Left lung (tissue), 10 donors: ENCODE data around the gene KLHL21. TPM values are rescaled to one million over a fixed set of nuclear protein-coding genes. Genes with fewer than 3 reads are reported as not detected.

Source experiments
- ATAC-seq: fragments of 200-7000 bp; cut with Tn5 transposase; one replicate; pipeline ENCODE4 v1.9.1; 2020; ENCODE audit warnings: moderate library complexity
- DNase-seq, 4 donors: peaks; one replicate each; pipeline ENCODE4 v3.0.0-alpha.2; 2013 to 2020
- H3K27ac ChIP-seq, 2 donors: fragments of 200-600 bp; sonication (generic) in 1 of 2; one replicate each; pipeline versions ENCODE4 v1.5.0 to v1.8.0; 2020 to 2021
- H3K27me3 ChIP-seq, 2 donors: fragments of 200-600 bp; sonication (generic) in 1 of 2; one replicate each; pipeline versions ENCODE4 v1.5.0 to v1.8.0; 2020 to 2021
- H3K36me3 ChIP-seq, 2 donors: fragments of 200-600 bp; sonication (generic) in 1 of 2; one replicate each; pipeline versions ENCODE4 v1.5.0 to v1.8.0; 2020 to 2021
- H3K4me1 ChIP-seq, 2 donors: fragments of 200-600 bp; one replicate each; pipeline ENCODE4 v1.8.0; 2021
- H3K4me3 ChIP-seq, 2 donors: fragments of 200-600 bp; sonication (generic) in 1 of 2; one replicate each; pipeline versions ENCODE4 v1.5.0 to v1.8.0; 2020 to 2021; ENCODE audit warnings: mild to moderate bottlenecking in 1 of 2
- H3K9me3 ChIP-seq, 2 donors: fragments of 200-600 bp; sonication (generic) in 1 of 2; one replicate each; pipeline versions ENCODE4 v1.5.0 to v1.8.0; 2020 to 2021
- CTCF ChIP-seq, 2 donors: fragments of 200-600 bp; sonication (generic) in 1 of 2; IDR thresholded peaks; one replicate each; pipeline versions ENCODE4 v1.5.0 to v1.8.0; 2021; ENCODE audit warnings: antibody characterized with exemption in 2 of 2
- intact Hi-C, 2 donors: fragments of 100-400 bp; cut with DNase I; formaldehyde crosslinking; loops; one replicate each; pipeline versions ENCODE4 v1.11.2 to v1.14.2; 2022
- polyA plus RNA-seq, 6 donors: library from polyadenylated mRNA; unstranded; fragments of 120-200 nt; gene quantifications; one replicate each; pipeline ENCODE4 v1.2.1, GENCODE V29; 2013; ENCODE audit not compliant: insufficient read length in 6 of 6
- total RNA-seq, 2 donors: library from RNA; stranded (reverse); fragmentation: NEBNext Ultra II Directional; extraction: Animal tissue kit (Norgen Biotek cat#: 25700); gene quantifications; one replicate each; pipeline ENCODE4 v1.2.1, GENCODE V29; 2021
- donor health status: DM: no; HTN: yes; CAD: no.
- donor health status: DM: no; HTN: no; CAD: no.

The KLHL21 gene
- total and polyA plus RNA-seq, 8 donors, result 11.0 to 29.2 (median 13.7) TPM

- ATAC-seq, result no peak
- Histone ChIP-seq H3K4me1 (no peaks in the 10 kb centered on the region), H3K27me3 (no peaks in the 10 kb centered on the region), H3K4me3 (no peak overlapping the region), H3K27ac (no peak overlapping the region), H3K9me3 (no peaks in the 10 kb centered on the region), H3K36me3 (peaks cover 0 to 100% of the 10 kb centered on the region in 2 donors)
- DNase-seq, result no peak
- intact Hi-C loops, result no loop called here
- no peak for TF ChIP-seq CTCF (IDR thresholded peaks at IDR 0.05)
Observed at GRCh38 chr1:6546326-6546725, 56.3 kb downstream of the KLHL21 start.

- Histone ChIP-seq H3K9me3 (no peaks in the 10 kb centered on the region), H3K36me3 (peaks cover 0 to 100% of the 10 kb centered on the region in 2 donors), H3K27me3 (no peaks in the 10 kb centered on the region), H3K4me1 (no peaks in the 10 kb centered on the region), H3K4me3 (no peak overlapping the region), H3K27ac (peak overlapping the region in 1 of 2 donors; percentile 31)
- ATAC-seq (no peak), DNase-seq (no peak)
- intact Hi-C loops, result no loop called here
- TF ChIP-seq CTCF (IDR thresholded peaks at IDR 0.05), result no peak
Observed at GRCh38 chr1:6545276-6546112, 57.2 kb downstream of the KLHL21 start.

GRCh38 chr1:6544831-6545230, 57.8 kb downstream of the KLHL21 start:
- H3K9me3 ChIP-seq, result no peaks in the 10 kb centered on the region
- no peak overlapping the region for H3K4me3 ChIP-seq
- TF ChIP-seq CTCF (IDR thresholded peaks at IDR 0.05), result no peak
- ATAC-seq (no peak), DNase-seq (no peak)
- no peaks in the 10 kb centered on the region for H3K4me1 ChIP-seq
- intact Hi-C loops, result no loop called here
- peak overlapping the region in 1 of 2 donors; percentile 31 for H3K27ac ChIP-seq
- H3K27me3 ChIP-seq, result no peaks in the 10 kb centered on the region
- peaks cover 0 to 96% of the 10 kb centered on the region in 2 donors for H3K36me3 ChIP-seq

Other genes with a start within 250 kb of the KLHL21 start
- gene ACOT7, start 209.1 kb downstream of the KLHL21 start, total RNA-seq, result 10 to 100 TPM; 28.8 to 30.1 TPM
- 10 to 100 TPM; 13.1 to 16.8 (median 14.6) TPM for gene ACOT7, start 209.1 kb downstream of the KLHL21 start, polyA plus RNA-seq
- 1 to 10 TPM; 1.6 to 6.6 TPM for gene HES2, start 182.9 kb downstream of the KLHL21 start, total RNA-seq
- gene HES2, start 182.9 kb downstream of the KLHL21 start, polyA plus RNA-seq, result under 1 TPM; 0.06 to 0.35 (median 0.16) TPM
- 1 to 10 TPM; 1.2 to 3.7 TPM for gene ESPN, start 178.1 kb downstream of the KLHL21 start, total RNA-seq
- 1 to 10 TPM; 1.7 to 3.1 (median 2.2) TPM for gene ESPN, start 178.1 kb downstream of the KLHL21 start, polyA plus RNA-seq
- gene TNFRSF25, start 136.7 kb downstream of the KLHL21 start, total RNA-seq, result 1 to 10 TPM; 5.6 to 8.4 TPM
- gene TNFRSF25, start 136.7 kb downstream of the KLHL21 start, polyA plus RNA-seq, result 10 to 100 TPM; 20.1 to 34.8 (median 26.4) TPM
- 10 to 100 TPM in 1 of 2 donors, 1 to 10 TPM in 1; 6.3 to 10.7 TPM for gene PLEKHG5, start 111.2 kb downstream of the KLHL21 start, total RNA-seq
- gene PLEKHG5, start 111.2 kb downstream of the KLHL21 start, polyA plus RNA-seq, result 10 to 100 TPM; 22.8 to 35.7 (median 29.7) TPM
- gene NOL9, start 48.4 kb downstream of the KLHL21 start, total RNA-seq, result 10 to 100 TPM; 24.4 to 30.8 TPM
- 10 to 100 TPM; 19.1 to 25.7 (median 23.7) TPM for gene NOL9, start 48.4 kb downstream of the KLHL21 start, polyA plus RNA-seq
- not detected for gene TAS1R1, start 47.6 kb downstream of the KLHL21 start, total RNA-seq
- gene TAS1R1, start 47.6 kb downstream of the KLHL21 start, polyA plus RNA-seq, result under 1 TPM; 0.07 to 0.21 (median 0.18) TPM
- 10 to 100 TPM; 24.7 to 34.5 TPM for gene ZBTB48, start 22.9 kb downstream of the KLHL21 start, total RNA-seq
- 10 to 100 TPM; 26.2 to 41.6 (median 33.7) TPM for gene ZBTB48, start 22.9 kb downstream of the KLHL21 start, polyA plus RNA-seq
- gene PHF13, start 10.9 kb upstream of the KLHL21 start, total RNA-seq, result 10 to 100 TPM; 11.1 to 12.2 TPM
- gene PHF13, start 10.9 kb upstream of the KLHL21 start, polyA plus RNA-seq, result 10 to 100 TPM; 17.6 to 24.8 (median 19.9) TPM
- 10 to 100 TPM; 14.5 to 16.5 TPM for gene THAP3, start 22.0 kb upstream of the KLHL21 start, total RNA-seq
- 10 to 100 TPM; 15.5 to 20.5 (median 17.9) TPM for gene THAP3, start 22.0 kb upstream of the KLHL21 start, polyA plus RNA-seq
- gene DNAJC11, start 98.9 kb upstream of the KLHL21 start, total RNA-seq, result 10 to 100 TPM; 33.5 to 37.7 TPM
- gene DNAJC11, start 98.9 kb upstream of the KLHL21 start, polyA plus RNA-seq, result 10 to 100 TPM; 46.4 to 52.0 (median 47.2) TPM
- 10 to 100 TPM; 56.9 to 69.1 TPM for gene CAMTA1, start 182.6 kb upstream of the KLHL21 start, total RNA-seq
- 10 to 100 TPM; 42.7 to 54.5 (median 47.2) TPM for gene CAMTA1, start 182.6 kb upstream of the KLHL21 start, polyA plus RNA-seq